ENCODE data around the gene CEBPB.

Gene CEBPB

GRCh38 chr20:50190251-50191064, at the start of gene CEBPB:
Gene CEBPB, plus strand, starts transcription at chr20:50190830. Its CDS starts 204 bp downstream, at chr20:50191034.
- Histone ChIP-seq H3K27me3 (ENCODE audit: control insufficient read depth, insufficient read depth, low read length) (no peaks in the 10 kb centered on the region), H3K36me3 (ENCODE audit: control insufficient read depth, insufficient read depth, low read length) (no peaks in the 10 kb centered on the region), H2AFZ (peak within 1 kb of the TSS; percentile 90), H3K79me2 (peaks cover 6% of the 10 kb centered on the region), H3K4me2 (ENCODE audit: low read length) (peak within 1 kb of the TSS; percentile 80), H3K9ac (peak within 1 kb of the TSS; percentile 57), H3K27ac (peak within 1 kb of the TSS; percentile 93), H3K9me3 (ENCODE audit: control insufficient read depth, low read length) (no peaks in the 10 kb centered on the region), H3K4me1 (peaks cover 8% of the 10 kb centered on the region), H3K4me3 (ENCODE audit: low read depth, low read length) (peak within 1 kb of the TSS; percentile 81)
- peak; percentile 75 for TF ChIP-seq CTCF (IDR thresholded peaks at IDR 0.05)

DNA sequence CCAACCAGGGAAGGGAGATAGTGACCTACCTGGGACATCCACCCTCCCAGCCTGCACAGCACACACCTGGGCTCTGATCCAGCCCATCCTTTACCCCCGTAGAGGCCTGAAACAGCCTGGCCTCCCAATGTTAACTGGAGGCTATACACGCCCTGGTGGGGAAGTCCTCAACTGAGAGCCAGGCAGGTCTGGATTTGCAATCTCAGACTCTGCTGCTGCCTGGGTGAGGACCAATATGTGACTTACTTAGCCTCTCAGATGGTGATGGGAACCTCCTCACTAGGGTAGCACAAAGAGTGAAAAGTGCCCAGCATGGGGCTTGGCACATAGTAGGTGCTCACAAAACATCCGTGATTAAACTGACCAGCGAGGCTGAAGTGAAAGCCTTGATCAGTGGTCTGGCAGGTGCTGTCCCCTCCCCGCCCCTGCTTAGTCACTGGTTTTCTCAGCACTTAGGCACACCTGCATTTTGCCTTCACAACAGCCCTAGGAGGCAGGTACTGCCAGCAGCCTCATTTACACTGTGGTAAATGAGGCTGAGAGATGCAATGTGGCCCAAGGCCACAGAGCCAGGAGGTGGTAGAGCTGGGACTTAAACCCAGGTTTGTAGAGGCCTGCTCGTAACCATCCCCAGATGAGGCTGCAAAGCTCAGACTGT, 49.5 kb upstream of the CEBPB start:
- Histone ChIP-seq H3K79me2 (peaks cover 53% of the 10 kb centered on the region), H3K27ac (peak overlapping the region; percentile 91), H2AFZ (no peak overlapping the region), H3K4me3 (ENCODE audit: low read depth, low read length) (no peak overlapping the region), H3K4me2 (ENCODE audit: low read length) (no peak overlapping the region), H3K36me3 (ENCODE audit: control insufficient read depth, insufficient read depth, low read length) (no peaks in the 10 kb centered on the region), H3K9me3 (ENCODE audit: control insufficient read depth, low read length) (no peaks in the 10 kb centered on the region), H3K9ac (no peak overlapping the region), H3K4me1 (peaks cover 70% of the 10 kb centered on the region), H3K27me3 (ENCODE audit: control insufficient read depth, insufficient read depth, low read length) (no peaks in the 10 kb centered on the region)
- no peak for TF ChIP-seq CTCF (IDR thresholded peaks at IDR 0.05)

DNA sequence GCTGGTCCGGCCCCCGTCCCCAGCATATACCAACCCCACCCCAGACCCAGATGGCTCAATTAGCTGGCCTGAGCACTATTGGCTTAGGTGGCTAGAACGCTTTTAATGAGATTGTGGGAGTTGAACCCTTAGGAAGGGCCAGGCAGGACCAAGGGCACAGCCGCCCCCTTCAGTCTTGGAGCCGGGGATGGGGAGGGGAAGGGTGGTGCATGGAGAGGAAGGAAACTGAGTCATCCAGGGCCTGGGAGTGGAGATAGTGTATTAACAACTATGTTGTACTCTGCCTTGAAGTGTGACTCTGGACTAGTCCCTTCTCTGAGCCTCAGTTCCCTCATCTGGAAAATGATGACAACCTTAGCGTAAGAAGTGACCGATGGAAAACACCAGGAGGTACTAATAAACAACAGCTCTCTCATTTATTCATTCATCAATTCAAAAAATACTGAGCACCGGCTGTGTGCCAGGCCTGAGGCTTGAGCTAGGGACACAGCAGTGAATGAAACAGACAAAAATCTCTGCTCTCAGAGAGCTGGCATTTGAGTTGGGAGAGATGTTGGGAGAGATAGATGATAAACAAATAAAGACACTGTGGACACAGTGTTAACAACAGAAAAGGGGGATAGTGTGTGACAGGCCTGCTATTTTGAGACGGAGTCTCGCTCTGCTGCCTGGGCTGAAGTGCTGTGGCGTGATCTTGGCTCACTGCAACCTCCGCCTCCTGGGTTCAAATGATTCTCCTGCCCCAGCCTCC, 48.6 kb upstream of the CEBPB start:
- H3K36me3 ChIP-seq (ENCODE audit: control insufficient read depth, insufficient read depth, low read length), result no peaks in the 10 kb centered on the region
- no peak overlapping the region for H2AFZ ChIP-seq
- H3K9me3 ChIP-seq (ENCODE audit: control insufficient read depth, low read length), result no peaks in the 10 kb centered on the region
- H3K9ac ChIP-seq, result no peak overlapping the region
- peaks cover 73% of the 10 kb centered on the region for H3K4me1 ChIP-seq
- H3K4me3 ChIP-seq (ENCODE audit: low read depth, low read length), result no peak overlapping the region
- no peaks in the 10 kb centered on the region for H3K27me3 ChIP-seq (ENCODE audit: control insufficient read depth, insufficient read depth, low read length)
- no peak for TF ChIP-seq CTCF (IDR thresholded peaks at IDR 0.05)
- peak overlapping the region; percentile 91 for H3K27ac ChIP-seq
- H3K4me2 ChIP-seq (ENCODE audit: low read length), result no peak overlapping the region
- H3K79me2 ChIP-seq, result peaks cover 55% of the 10 kb centered on the region

DNA sequence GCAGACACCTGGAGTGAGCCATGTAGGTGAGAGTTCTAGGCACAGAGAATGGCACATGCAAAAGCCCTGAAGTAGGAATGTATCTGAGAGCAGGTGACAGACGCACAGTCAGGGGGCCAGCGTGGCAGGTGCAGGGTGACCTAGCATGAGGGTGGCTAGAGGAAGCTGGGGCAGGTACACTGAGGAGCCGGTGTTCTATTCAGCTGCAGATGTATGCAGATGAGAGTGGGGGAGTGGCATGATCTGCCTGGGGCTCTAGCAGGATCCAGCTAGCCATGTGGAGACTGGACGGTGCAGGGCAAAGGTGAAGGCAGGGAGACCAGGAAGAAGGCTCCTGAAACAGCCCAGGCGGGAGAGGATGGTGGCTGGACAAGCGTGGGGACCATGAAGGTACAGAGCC, 47.8 kb upstream of the CEBPB start:
- no peak for TF ChIP-seq CTCF (IDR thresholded peaks at IDR 0.05)
- peak overlapping the region; percentile 91 for H3K27ac ChIP-seq
- H3K4me3 ChIP-seq (ENCODE audit: low read depth, low read length), result no peak overlapping the region
- H3K9me3 ChIP-seq (ENCODE audit: control insufficient read depth, low read length), result no peaks in the 10 kb centered on the region
- H2AFZ ChIP-seq, result no peak overlapping the region
- no peaks in the 10 kb centered on the region for H3K36me3 ChIP-seq (ENCODE audit: control insufficient read depth, insufficient read depth, low read length)
- H3K79me2 ChIP-seq, result peaks cover 63% of the 10 kb centered on the region
- no peak overlapping the region for H3K4me2 ChIP-seq (ENCODE audit: low read length)
- peaks cover 72% of the 10 kb centered on the region for H3K4me1 ChIP-seq
- no peak overlapping the region for H3K9ac ChIP-seq
- H3K27me3 ChIP-seq (ENCODE audit: control insufficient read depth, insufficient read depth, low read length), result no peaks in the 10 kb centered on the region

Measured in parathyroid adenoma (tissue), 2 donors.